K562 (cell line): ENCODE measurements around the gene TSKS. TPM values are rescaled to one million over a fixed set of nuclear protein-coding genes. Genes with fewer than 3 reads are reported as not detected.

Experiments used
- ARID4B ChIP-seq: sonication (generic); formaldehyde crosslinking; IDR thresholded peaks from 2 replicates; pipeline ENCODE4 v1.8.0; 2022; ENCODE audit warnings: mild to moderate bottlenecking, missing genetic modification reagents
- BCOR ChIP-seq: fragments of 450-650 bp; IDR thresholded peaks from 2 replicates; pipeline ENCODE4 v1.6.1; 2016
- BRD4 ChIP-seq: fragments of 200-600 bp; sonication (generic); IDR thresholded peaks from 2 replicates; pipeline ENCODE4 v1.6.1; 2017; ENCODE audit warnings: inconsistent platforms
- CBX3 ChIP-seq, 2 experiments: IDR thresholded peaks; 1 replicate in 1 of 2; 2 replicates in 1 of 2; pipeline ENCODE4 v1.6.1; 2012; ENCODE audit warnings: inconsistent platforms in 2 of 2, low read length in 2 of 2, borderline replicate concordance in 1 of 2, control low read depth in 1 of 2
- DPF2 ChIP-seq: fragments of 450-650 bp; IDR thresholded peaks from 2 replicates; pipeline ENCODE4 v1.6.1; 2016
- ETV1 ChIP-seq: fragments of 450-650 bp; conservative IDR thresholded peaks from 2 replicates; pipeline ENCODE4 v1.6.1; 2016; ENCODE audit warnings: missing genetic modification characterization, control low read depth, low read depth, missing compliant biosample characterization
- FOS ChIP-seq: IDR thresholded peaks from 3 replicates; pipeline ENCODE4 v1.6.1; 2011; ENCODE audit not compliant: insufficient read length; ENCODE audit errors: extremely low read depth
- FOXP1 ChIP-seq: sonication (generic); formaldehyde crosslinking; IDR thresholded peaks from 2 replicates; pipeline ENCODE4 v1.8.0; 2022; ENCODE audit warnings: mild to moderate bottlenecking, missing genetic modification reagents
- HDAC1 ChIP-seq, 2 experiments: fragments of 450-650 bp; IDR thresholded peaks; 2 replicates each; pipeline ENCODE4 v1.6.1; 2016 to 2017; ENCODE audit warnings: inconsistent platforms in 1 of 2, mild to moderate bottlenecking in 1 of 2, moderate library complexity in 1 of 2
- MCM2 ChIP-seq: fragments of 450-650 bp; IDR thresholded peaks from 2 replicates; pipeline ENCODE4 v1.6.1; 2017; ENCODE audit warnings: low read depth, mild to moderate bottlenecking
- MECOM ChIP-seq: fragments of 250-450 bp; sonication (Bioruptor Pico); IDR thresholded peaks from 2 replicates; pipeline ENCODE4 v1.8.0; 2022; ENCODE audit warnings: inconsistent platforms
- NR2F6 ChIP-seq: fragments of 450-650 bp; formaldehyde crosslinking; IDR thresholded peaks from 2 replicates; pipeline ENCODE4 v1.4.0; 2020; ENCODE audit warnings: mild to moderate bottlenecking
- RBM25 ChIP-seq: fragments of 200-400 bp; formaldehyde crosslinking; IDR thresholded peaks from 2 replicates; pipeline ENCODE4 v1.6.1; 2018; ENCODE audit warnings: low read length, low read depth, moderate library complexity; ENCODE audit not compliant: severe bottlenecking
- SNRNP70 ChIP-seq: fragments of 200-400 bp; formaldehyde crosslinking; optimal IDR thresholded peaks from 2 replicates; pipeline ENCODE3; 2017; ENCODE audit warnings: low read depth, low read length
- THAP12 ChIP-seq: fragments of 250-450 bp; sonication (Bioruptor Pico); IDR thresholded peaks from 2 replicates; pipeline ENCODE4 v1.9.0; 2021; ENCODE audit warnings: mild to moderate bottlenecking, inconsistent platforms
- ZBTB5 ChIP-seq: fragments of 450-650 bp; IDR thresholded peaks from 2 replicates; pipeline ENCODE4 v1.6.1; 2017; ENCODE audit warnings: antibody characterized with exemption
- ZNF143 ChIP-seq: sonication (generic); formaldehyde crosslinking; IDR thresholded peaks from 2 replicates; pipeline ENCODE4 v1.9.0; 2022; ENCODE audit warnings: mild to moderate bottlenecking, missing genetic modification reagents
- polyA plus RNA-seq, 8 experiments: library from polyadenylated mRNA; depleted of rRNA in 4 of 8; stranded (reverse) in 5 of 8; unstranded in 3 of 8; fragments of >200 nt; fragmentation: Nextera tagmentation in 2 of 8; fragmentation: Illumina TruSeq in 1 of 8; extraction: Ambion mirVana in 2 of 8; extraction: Trizol in 1 of 8; gene quantifications; 2 replicates each; pipeline versions ENCODE4 v1.2.1 to v1.2.3, GENCODE V29; 2011 to 2014; ENCODE audit warnings: inconsistent platforms in 1 of 8, missing spikeins in 1 of 8
- total RNA-seq, 7 experiments: library from RNA; depleted of rRNA in 6 of 7; stranded (reverse); fragments of >200 nt in 6 of 7; fragmentation: Illumina TruSeq in 2 of 7; extraction: Trizol in 2 of 7; gene quantifications; 2 replicates each; pipeline versions ENCODE4 v1.2.1 to v1.2.3, GENCODE V29; 2011 to 2021; ENCODE audit warnings: low replicate concordance in 1 of 7
- TF ChIP-seq, protein P1 (sequence below): fragments of 250-450 bp; sonication (Bioruptor Pico); IDR thresholded peaks from 2 replicates; pipeline ENCODE4 v1.8.0; 2022; ENCODE audit warnings: moderate library complexity, mild to moderate bottlenecking, inconsistent platforms

The TSKS gene
- total and polyA plus RNA-seq, 9 of the 15 experiments (the other 6 are each of a cell fraction or from before 2014, with no cell fraction given) = 0.14 to 4.5 (median 0.80) TPM

- TF ChIP-seq NR2F6 (CRISPR knock-in tag) (no peak), ZBTB5 (no peak), SNRNP70 (no peak), BRD4 (peak; percentile 74; the same call in 1 of the 2 replicates), ARID4B (CRISPR knock-in tag) (no peak; the same call in 1 of the 2 replicates), ZNF143 (CRISPR knock-in tag) (peak; percentile 43; the same call in 1 of the 2 replicates), MECOM (CRISPR knock-in tag) (no peak), BCOR (peak; percentile 7; the same call in 1 of the 2 replicates), ETV1 (peak; percentile 63; the same call in 1 of the 2 replicates), FOS (no peak), FOXP1 (CRISPR knock-in tag) (peak; percentile 62; the same call in 1 of the 2 replicates), RBM25 (no peak), MCM2 (no peak), DPF2 (peak; percentile 60; the same call in 1 of the 2 replicates), HDAC1 (IDR thresholded peaks at IDR 0.05) (0 out of 4 replicates have a peak, but pooled peaks of 1 of the 2 experiments have one; percentile 30), THAP12 (CRISPR knock-in tag) (no peak), CBX3 (IDR thresholded peaks at IDR 0.05; ENCODE audit: borderline replicate concordance in 1 of 2, low read length in 2 of 2) (peak in 1 of 2 experiments; percentile 20; a peak in 1 of 3 replicates)
- TF ChIP-seq, protein P1, sequence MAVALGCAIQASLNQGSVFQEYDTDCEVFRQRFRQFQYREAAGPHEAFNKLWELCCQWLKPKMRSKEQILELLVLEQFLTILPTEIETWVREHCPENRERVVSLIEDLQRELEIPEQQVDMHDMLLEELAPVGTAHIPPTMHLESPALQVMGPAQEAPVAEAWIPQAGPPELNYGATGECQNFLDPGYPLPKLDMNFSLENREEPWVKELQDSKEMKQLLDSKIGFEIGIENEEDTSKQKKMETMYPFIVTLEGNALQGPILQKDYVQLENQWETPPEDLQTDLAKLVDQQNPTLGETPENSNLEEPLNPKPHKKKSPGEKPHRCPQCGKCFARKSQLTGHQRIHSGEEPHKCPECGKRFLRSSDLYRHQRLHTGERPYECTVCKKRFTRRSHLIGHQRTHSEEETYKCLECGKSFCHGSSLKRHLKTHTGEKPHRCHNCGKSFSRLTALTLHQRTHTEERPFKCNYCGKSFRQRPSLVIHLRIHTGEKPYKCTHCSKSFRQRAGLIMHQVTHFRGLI (CRISPR knock-in tag) = no peak
These were observed 1.3 kb downstream of the TSKS start (continued) for GRCh38 chr19:49761625-49762311.
